ENCODE results near the gene GNAS-AS1. TPM values are rescaled to one million over a fixed set of nuclear protein-coding genes. Genes with fewer than 3 reads are reported as not detected.

The GNAS-AS1 gene
- total RNA-seq, 2 experiments from 2014 or later, result 1.7 to 2.0 TPM

- no peaks in the 10 kb centered on the region for H3K36me3 Mint-ChIP-seq (ENCODE audit: low read depth)
- no peak for TF ChIP-seq CTCF (IDR thresholded peaks at IDR 0.05)
- no peak overlapping the region for H3K4me3 Mint-ChIP-seq
- H3K4me1 Mint-ChIP-seq (ENCODE audit: low read depth), result peaks cover 17% of the 10 kb centered on the region
- no peak overlapping the region for H3K27ac Mint-ChIP-seq
- intact Hi-C loops (cut with micrococcal nuclease), result no loop called here
- ChIA-PET POLR2A (no interaction called here), CTCF (no interaction called here)
- ATAC-seq (no peak), DNase-seq (no peak)
- peaks cover 43% of the 10 kb centered on the region for H3K27me3 Mint-ChIP-seq
- no peaks in the 10 kb centered on the region for H3K9me3 Mint-ChIP-seq
These were observed 42.2 kb downstream of the GNAS-AS1 start for GRCh38 chr20:58808271-58809046.

GRCh38 chr20:58807801-58808200 lies 42.9 kb downstream of the GNAS-AS1 start:
- peaks cover 17% of the 10 kb centered on the region for H3K4me1 Mint-ChIP-seq (ENCODE audit: low read depth)
- H3K36me3 Mint-ChIP-seq (ENCODE audit: low read depth), result no peaks in the 10 kb centered on the region
- ChIA-PET POLR2A (no interaction called here), CTCF (no interaction called here)
- no peak overlapping the region for H3K4me3 Mint-ChIP-seq
- H3K9me3 Mint-ChIP-seq, result no peaks in the 10 kb centered on the region
- H3K27me3 Mint-ChIP-seq, result peaks cover 37% of the 10 kb centered on the region
- H3K27ac Mint-ChIP-seq, result no peak overlapping the region
- ATAC-seq (no peak), DNase-seq (no peak)
- no peak for TF ChIP-seq CTCF (IDR thresholded peaks at IDR 0.05)
- intact Hi-C loops (cut with micrococcal nuclease), result no loop called here

- H3K27me3 Mint-ChIP-seq, result peaks cover 34% of the 10 kb centered on the region
- H3K4me1 Mint-ChIP-seq (ENCODE audit: low read depth), result no peaks in the 10 kb centered on the region
- no peaks in the 10 kb centered on the region for H3K9me3 Mint-ChIP-seq
- ATAC-seq (no peak), DNase-seq (no peak)
- H3K4me3 Mint-ChIP-seq, result no peak overlapping the region
- intact Hi-C loops (cut with micrococcal nuclease), result no loop called here
- no peak for TF ChIP-seq CTCF (IDR thresholded peaks at IDR 0.05)
- ChIA-PET CTCF (no interaction called here), POLR2A (no interaction called here)
- no peaks in the 10 kb centered on the region for H3K36me3 Mint-ChIP-seq (ENCODE audit: low read depth)
- no peak overlapping the region for H3K27ac Mint-ChIP-seq
These were observed 47.2 kb downstream of the GNAS-AS1 start for GRCh38 chr20:58803533-58803932.

- no peaks in the 10 kb centered on the region for H3K4me1 Mint-ChIP-seq (ENCODE audit: low read depth)
- ChIA-PET CTCF (no interaction called here), POLR2A (interaction anchor here (1.1 kb wide), 1 partner anchor 11 kb away, joined by 3 read pairs; no protein-coding TSS in a partner anchor)
- no peaks in the 10 kb centered on the region for H3K36me3 Mint-ChIP-seq (ENCODE audit: low read depth)
- no peak for ATAC-seq
- peaks cover 36% of the 10 kb centered on the region for H3K27me3 Mint-ChIP-seq
- intact Hi-C loops (cut with micrococcal nuclease), result no loop called here
- H3K27ac Mint-ChIP-seq, result no peak overlapping the region
- DNase-seq, result no peak
- no peak overlapping the region for H3K4me3 Mint-ChIP-seq
- TF ChIP-seq CTCF (IDR thresholded peaks at IDR 0.05), result no peak
- no peaks in the 10 kb centered on the region for H3K9me3 Mint-ChIP-seq
These were observed 48.6 kb downstream of the GNAS-AS1 start for GRCh38 chr20:58802061-58802460.

GRCh38 chr20:58800134-58800871 lies 50.4 kb downstream of the GNAS-AS1 start:
- ATAC-seq, result no peak
- Mint-ChIP-seq H3K27ac (no peak overlapping the region), H3K4me1 (ENCODE audit: low read depth) (no peaks in the 10 kb centered on the region), H3K9me3 (no peaks in the 10 kb centered on the region), H3K36me3 (ENCODE audit: low read depth) (no peaks in the 10 kb centered on the region), H3K4me3 (no peak overlapping the region), H3K27me3 (peaks cover 33% of the 10 kb centered on the region)
- DNase-seq, result no peak
- ChIA-PET CTCF (no interaction called here), POLR2A (no interaction called here)
- intact Hi-C loops (cut with micrococcal nuclease), result no loop called here
- TF ChIP-seq CTCF (IDR thresholded peaks at IDR 0.05), result no peak
